GM23248 (cell line): ENCODE measurements around the gene ARHGAP24. TPM values are rescaled to one million over a fixed set of nuclear protein-coding genes. Genes with fewer than 3 reads are reported as not detected.

Experiments used
- DNase-seq: peaks from one replicate; pipeline ENCODE4 v3.0.0-alpha.2; 2015
- H2AFZ ChIP-seq: fragments of 200-600 bp; sonication (generic); 2 replicates; pipeline ENCODE4 v1.6.1; 2016; ENCODE audit warnings: antibody characterized with exemption
- H3F3A ChIP-seq: fragments of 200-600 bp; sonication (generic); 2 replicates; pipeline ENCODE4 v1.6.1; 2016; ENCODE audit warnings: mild to moderate bottlenecking, antibody characterized with exemption, mixed run types; ENCODE audit not compliant: insufficient read depth
- H3K27ac ChIP-seq: fragments of 200-600 bp; sonication (generic); 2 replicates; pipeline ENCODE4 v1.5.1; 2016; ENCODE audit warnings: mild to moderate bottlenecking
- H3K27me3 ChIP-seq: fragments of 200-600 bp; sonication (generic); replicated peaks from 2 replicates; pipeline ENCODE4 v1.6.1; 2016; ENCODE audit warnings: mild to moderate bottlenecking; ENCODE audit not compliant: insufficient read depth
- H3K36me3 ChIP-seq: fragments of 200-600 bp; sonication (generic); 2 replicates; pipeline ENCODE4 v1.6.1; 2016; ENCODE audit warnings: low read depth, mild to moderate bottlenecking
- H3K4me1 ChIP-seq: fragments of 200-600 bp; sonication (generic); 2 replicates; pipeline ENCODE4 v1.6.1; 2016; ENCODE audit warnings: mild to moderate bottlenecking; ENCODE audit not compliant: insufficient read depth
- H3K4me2 ChIP-seq: fragments of 200-600 bp; sonication (generic); one replicate; pipeline ENCODE4 v1.6.1; 2016; ENCODE audit warnings: mild to moderate bottlenecking; ENCODE audit not compliant: unreplicated experiment
- H3K4me3 ChIP-seq: fragments of 200-600 bp; sonication (generic); 2 replicates; pipeline ENCODE4 v1.5.1; 2016; ENCODE audit warnings: mild to moderate bottlenecking
- H3K79me2 ChIP-seq: fragments of 200-600 bp; sonication (generic); 2 replicates; pipeline ENCODE4 v1.6.1; 2016; ENCODE audit warnings: mild to moderate bottlenecking; ENCODE audit not compliant: insufficient read depth
- H3K9ac ChIP-seq: fragments of 200-600 bp; sonication (generic); 2 replicates; pipeline ENCODE4 v1.6.1; 2016; ENCODE audit warnings: mild to moderate bottlenecking
- H3K9me2 ChIP-seq: fragments of 200-600 bp; sonication (generic); 2 replicates; pipeline ENCODE4 v1.6.1; 2016; ENCODE audit warnings: mixed run types, mild to moderate bottlenecking, moderate library complexity; ENCODE audit not compliant: insufficient read depth
- H3K9me3 ChIP-seq: fragments of 200-600 bp; sonication (generic); one replicate; pipeline ENCODE4 v1.6.1; 2017; ENCODE audit warnings: low read depth
- H4K20me1 ChIP-seq: fragments of 200-600 bp; sonication (generic); 2 replicates; pipeline ENCODE4 v1.6.0; 2016; ENCODE audit not compliant: insufficient read depth
- EZH2 ChIP-seq: fragments of 200-600 bp; sonication (generic); IDR thresholded peaks from 2 replicates; pipeline ENCODE4 v1.6.1; 2018; ENCODE audit warnings: antibody characterized with exemption, mild to moderate bottlenecking; ENCODE audit not compliant: insufficient read depth, poor library complexity, severe bottlenecking
- EZH2phosphoT487 ChIP-seq: fragments of 200-600 bp; sonication (generic); IDR thresholded peaks from 2 replicates; pipeline ENCODE4 v1.6.1; 2018; ENCODE audit warnings: antibody characterized with exemption, moderate library complexity, mild to moderate bottlenecking, low read depth; ENCODE audit not compliant: insufficient read depth
- WGBS, 2 experiments: methylation state at CpG; one replicate each; pipeline ENCODE4 v1.1.6; 2015 to 2017; ENCODE audit warnings: low lambda C conversion rate in 2 of 2, low coverage in 1 of 2; ENCODE audit errors: missing lambda C conversion rate in 2 of 2; 5-methylcytosine and 5-hydroxymethylcytosine counted together
- in situ Hi-C: fragments of 300-500 bp; cut with MboI; formaldehyde crosslinking; loops from 2 replicates; pipeline ENCODE4 v1.15.0; 2020
- polyA plus RNA-seq: library from polyadenylated mRNA; unstranded; fragments of >200 nt; fragmentation: Nextera tagmentation; extraction: Ambion mirVana; gene quantifications from 2 replicates; pipeline ENCODE4 v1.2.1, GENCODE V29; 2016
- total RNA-seq: library from RNA; depleted of rRNA; stranded (reverse); fragments of >200 nt; shearing (Covaris generic); gene quantifications from 2 replicates; pipeline ENCODE4 v1.2.3, GENCODE V29; 2014

The ARHGAP24 gene
- total and polyA plus RNA-seq, 2 experiments from 2014 or later, result 24.1 to 31.6 TPM

DNA sequence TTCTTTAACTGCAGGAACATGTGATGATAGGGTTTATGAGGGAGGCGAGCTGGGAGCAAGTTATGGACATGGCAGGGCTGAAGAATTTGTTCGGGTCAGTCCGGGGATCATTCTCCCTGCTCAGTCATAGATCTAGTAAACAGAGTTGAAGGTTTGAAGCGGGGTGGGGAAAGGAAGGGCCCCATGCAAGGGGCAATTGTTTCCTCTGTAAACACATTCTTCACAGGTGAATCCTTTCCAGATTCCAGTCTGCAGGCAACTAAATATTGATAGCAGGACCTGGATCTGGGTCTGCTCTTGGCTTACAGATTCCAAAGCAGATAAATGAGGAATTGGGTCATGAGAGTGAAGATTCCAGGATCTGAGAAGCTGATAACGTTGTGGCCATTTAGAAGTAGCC, 44.3 kb upstream of the ARHGAP24 start:
- Histone ChIP-seq H3K36me3 (no peaks in the 10 kb centered on the region), H3K27ac (no peak overlapping the region), H3K9me2 (no peaks in the 10 kb centered on the region), H4K20me1 (no peaks in the 10 kb centered on the region), H3K9me3 (no peaks in the 10 kb centered on the region), H3K27me3 (no peaks in the 10 kb centered on the region), H3K4me2 (no peak overlapping the region), H2AFZ (no peak overlapping the region), H3K9ac (no peak overlapping the region), H3K4me3 (no peak overlapping the region), H3F3A (no peaks in the 10 kb centered on the region), H3K79me2 (no peaks in the 10 kb centered on the region), H3K4me1 (no peaks in the 10 kb centered on the region)
- TF ChIP-seq EZH2phosphoT487 (no peak), EZH2 (no peak)
- WGBS, 2 experiments, result 91 to 94% methylated on average over 5 of the region's 5 CpGs
- no peak for DNase-seq
- in situ Hi-C loops, result no loop called here

GRCh38 chr4:85431156-85431555, 43.8 kb upstream of the ARHGAP24 start:
- Histone ChIP-seq H2AFZ (no peak overlapping the region), H3K4me2 (no peak overlapping the region), H3K9me2 (no peaks in the 10 kb centered on the region), H3F3A (no peaks in the 10 kb centered on the region), H3K27me3 (no peaks in the 10 kb centered on the region), H3K27ac (no peak overlapping the region), H3K79me2 (no peaks in the 10 kb centered on the region), H3K9ac (no peak overlapping the region), H3K36me3 (no peaks in the 10 kb centered on the region), H3K4me1 (no peaks in the 10 kb centered on the region), H3K4me3 (no peak overlapping the region), H3K9me3 (no peaks in the 10 kb centered on the region), H4K20me1 (no peaks in the 10 kb centered on the region)
- WGBS, 2 experiments, result 81 to 87% methylated on average over 3 of the region's 3 CpGs
- no peak for DNase-seq
- in situ Hi-C loops, result no loop called here
- TF ChIP-seq EZH2phosphoT487 (no peak), EZH2 (no peak)

GRCh38 chr4:85431881-85432485, 43.0 kb upstream of the ARHGAP24 start:
- no peak for TF ChIP-seq EZH2phosphoT487
- TF ChIP-seq EZH2, result no peak
- Histone ChIP-seq H2AFZ (no peak overlapping the region), H3K4me1 (no peaks in the 10 kb centered on the region), H3K4me2 (no peak overlapping the region), H3K27ac (no peak overlapping the region), H3K9ac (no peak overlapping the region), H4K20me1 (no peaks in the 10 kb centered on the region), H3K79me2 (no peaks in the 10 kb centered on the region), H3K27me3 (no peaks in the 10 kb centered on the region), H3F3A (no peaks in the 10 kb centered on the region), H3K9me2 (no peaks in the 10 kb centered on the region), H3K9me3 (no peaks in the 10 kb centered on the region), H3K4me3 (no peak overlapping the region), H3K36me3 (no peaks in the 10 kb centered on the region)
- in situ Hi-C loops, result no loop called here
- 85 to 95% methylated on average over 1 of the region's 1 CpG for whole genome bisulfite sequencing, 2 experiments
- no peak for DNase-seq

DNA sequence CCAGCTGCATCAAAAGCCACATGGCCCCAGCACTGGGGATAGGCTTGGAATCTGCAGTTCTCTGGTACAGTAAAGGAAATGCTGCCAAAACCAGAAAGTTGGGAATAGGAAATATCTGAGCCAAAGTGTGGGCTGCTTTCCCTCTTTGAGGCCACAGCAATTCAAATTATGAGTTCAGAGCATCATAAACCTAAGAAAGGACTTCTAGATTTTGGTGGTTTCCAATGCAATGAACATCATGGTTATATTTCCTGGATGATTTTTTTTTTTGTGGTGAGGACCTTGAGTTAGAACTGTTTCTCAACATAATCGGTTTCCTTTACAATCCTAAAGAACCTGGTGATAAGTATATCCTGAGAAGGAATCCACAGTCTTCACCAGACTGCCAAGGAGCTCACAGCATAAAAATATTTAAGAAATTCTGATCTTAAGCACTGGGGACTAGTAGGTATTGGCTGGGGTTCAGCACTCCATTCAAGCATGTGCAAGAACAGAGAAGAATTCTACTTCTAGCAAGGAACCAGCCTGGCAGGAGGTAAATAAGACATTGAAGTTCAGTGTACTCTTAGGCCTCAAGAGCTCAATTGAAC, 29.8 kb upstream of the ARHGAP24 start:
- no peak overlapping the region for H3K27ac ChIP-seq
- no peaks in the 10 kb centered on the region for H3K27me3 ChIP-seq
- H2AFZ ChIP-seq, result no peak overlapping the region
- 53 to 57% methylated on average over 1 of the region's 1 CpG for WGBS, 2 experiments
- no peaks in the 10 kb centered on the region for H3F3A ChIP-seq
- no peak overlapping the region for H3K4me3 ChIP-seq
- no peaks in the 10 kb centered on the region for H3K36me3 ChIP-seq
- H3K4me1 ChIP-seq, result no peaks in the 10 kb centered on the region
- H3K9ac ChIP-seq, result no peak overlapping the region
- H3K79me2 ChIP-seq, result no peaks in the 10 kb centered on the region
- TF ChIP-seq EZH2, result no peak
- TF ChIP-seq EZH2phosphoT487, result no peak
- in situ Hi-C loops, result no loop called here
- H3K9me2 ChIP-seq, result 0 out of 2 replicates have a peak, but pooled peaks cover 4% of the 10 kb centered on the region
- no peak for DNase-seq
- no peaks in the 10 kb centered on the region for H4K20me1 ChIP-seq
- H3K4me2 ChIP-seq, result no peak overlapping the region
- no peaks in the 10 kb centered on the region for H3K9me3 ChIP-seq
